ENCODE data around the gene FCMR.
A peak's percentile ranks its signal among the peaks of the same experiment; 100 is the strongest.
"Not testable (repeated sequence)": the region's sequence is repeated elsewhere in the genome, so short reads cannot be mapped to it uniquely, and the experiment has no call there.

Gene FCMR

DNA sequence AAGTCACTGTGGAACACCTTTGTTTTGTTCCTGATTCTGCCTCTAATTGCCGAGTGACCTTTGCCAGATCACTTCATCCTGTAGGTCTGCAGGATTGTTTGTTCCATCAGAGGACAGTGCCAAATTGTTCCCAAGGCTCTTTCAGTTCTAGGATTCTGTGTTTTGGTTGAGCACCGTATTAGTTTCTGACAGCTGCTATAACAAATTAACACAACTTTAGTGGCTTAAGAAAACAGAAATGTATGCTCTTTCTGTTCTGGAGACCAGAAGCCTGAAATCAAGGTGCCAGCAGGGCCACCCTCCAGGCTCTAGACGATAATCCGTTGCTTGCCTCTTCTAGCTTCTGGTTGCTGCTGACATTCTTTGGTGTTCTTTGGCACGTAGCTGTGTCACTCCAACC lies 27.9 kb upstream of the FCMR start:
- DNase-seq = no peak

DNA sequence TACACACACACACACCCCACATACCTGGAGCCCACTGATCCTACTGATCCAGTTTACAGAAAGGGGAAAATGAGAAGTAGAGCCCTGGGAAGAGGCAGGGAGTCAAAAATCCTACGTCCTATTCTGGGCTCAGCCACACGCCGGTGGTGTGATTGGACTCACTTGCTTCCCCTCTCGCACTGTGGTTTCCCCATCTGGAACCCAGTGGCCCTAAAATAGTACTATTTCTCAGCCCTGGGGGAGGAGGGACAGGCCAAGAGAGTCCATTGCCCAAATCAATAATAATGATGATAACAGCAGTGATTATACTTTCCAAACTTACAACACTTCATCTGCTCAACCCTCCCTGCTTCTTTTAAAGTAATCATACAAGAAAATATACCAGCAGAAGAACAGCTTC lies 27.5 kb upstream of the FCMR start:
- no peak for DNase-seq

DNA sequence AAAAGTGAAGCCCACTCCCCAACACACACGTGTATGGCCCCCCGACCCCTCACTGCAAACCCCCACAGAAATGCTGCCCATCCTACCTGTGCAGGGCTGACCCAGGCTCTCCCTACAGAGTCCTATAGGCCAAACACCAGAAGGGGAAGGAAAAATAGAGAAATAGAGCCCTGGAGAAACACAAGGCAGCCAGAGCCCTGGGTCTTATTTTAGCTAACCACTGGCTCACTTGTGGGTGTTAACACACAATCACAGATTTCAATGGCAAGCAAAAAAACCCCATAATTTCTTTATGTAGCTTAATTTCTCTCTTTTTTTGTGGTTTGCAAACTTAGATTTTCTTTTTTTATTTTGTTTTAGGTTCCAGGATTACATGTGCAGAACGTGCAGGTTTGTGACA lies 25.5 kb upstream of the FCMR start:
- DNase-seq = no peak

DNA sequence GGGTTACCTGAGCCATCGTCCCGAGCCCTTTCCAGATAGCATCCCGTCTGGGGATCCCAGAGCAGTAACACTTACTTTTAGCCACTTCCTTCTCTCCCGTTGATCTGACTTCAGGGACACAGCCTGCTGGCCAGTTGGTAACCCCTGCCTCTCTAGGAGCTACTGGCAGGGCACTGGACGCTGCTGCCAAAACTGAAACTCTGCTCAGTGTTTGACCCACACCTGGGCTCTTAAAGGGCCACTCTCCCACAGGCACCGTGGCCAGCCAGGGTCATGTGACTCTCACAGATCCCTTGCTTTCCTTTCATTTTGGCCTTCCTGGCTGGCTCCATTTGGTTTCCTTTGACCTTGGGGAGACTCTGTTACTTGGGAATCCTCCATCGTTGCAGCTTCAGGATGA lies 24.5 kb upstream of the FCMR start, which contains the start of gene PIGR:
PIGR (minus strand) TSS at position 206 of the 400 bp plus-strand sequence. CDS start 5,935 bp downstream, outside the sequence.
- no peak for DNase-seq

DNA sequence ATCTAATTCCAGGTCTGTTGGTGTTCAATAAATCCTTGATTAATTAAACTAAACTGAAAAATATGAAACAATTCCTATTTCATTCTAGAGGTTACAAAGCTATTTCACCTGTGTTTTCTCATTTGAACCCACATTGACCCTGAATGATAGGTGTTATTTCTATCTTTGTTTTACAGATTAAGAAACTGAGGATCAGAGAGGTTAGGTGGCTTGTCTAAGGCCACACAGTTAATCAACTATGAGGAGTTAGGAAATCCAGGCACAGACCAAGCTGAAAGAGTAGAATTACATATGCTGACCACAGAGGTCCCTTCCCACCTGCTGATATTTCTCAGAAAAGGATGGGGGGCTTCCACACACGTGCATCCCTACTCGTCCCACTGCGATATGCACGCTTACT lies 24.0 kb upstream of the FCMR start:
- no peak for DNase-seq

DNA sequence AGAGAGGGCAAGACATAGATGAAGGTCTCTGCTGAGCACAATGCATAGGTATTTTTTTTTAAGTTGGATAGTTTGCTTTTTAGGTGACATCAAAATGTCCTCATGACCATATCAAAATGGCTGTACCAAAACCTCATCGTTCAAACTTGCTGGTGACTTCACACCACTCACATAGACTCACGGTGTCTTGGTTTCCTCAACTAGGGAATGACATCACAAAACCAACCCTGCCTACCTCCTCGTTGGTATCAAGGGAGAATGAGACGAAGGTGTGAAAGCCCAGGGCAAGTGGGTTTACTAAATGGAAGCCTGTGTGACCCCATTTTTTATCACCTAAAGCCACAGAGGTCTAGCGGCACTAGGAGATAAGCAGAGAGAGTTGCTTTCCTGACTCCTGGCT lies 23.0 kb upstream of the FCMR start:
- no peak for DNase-seq

DNA sequence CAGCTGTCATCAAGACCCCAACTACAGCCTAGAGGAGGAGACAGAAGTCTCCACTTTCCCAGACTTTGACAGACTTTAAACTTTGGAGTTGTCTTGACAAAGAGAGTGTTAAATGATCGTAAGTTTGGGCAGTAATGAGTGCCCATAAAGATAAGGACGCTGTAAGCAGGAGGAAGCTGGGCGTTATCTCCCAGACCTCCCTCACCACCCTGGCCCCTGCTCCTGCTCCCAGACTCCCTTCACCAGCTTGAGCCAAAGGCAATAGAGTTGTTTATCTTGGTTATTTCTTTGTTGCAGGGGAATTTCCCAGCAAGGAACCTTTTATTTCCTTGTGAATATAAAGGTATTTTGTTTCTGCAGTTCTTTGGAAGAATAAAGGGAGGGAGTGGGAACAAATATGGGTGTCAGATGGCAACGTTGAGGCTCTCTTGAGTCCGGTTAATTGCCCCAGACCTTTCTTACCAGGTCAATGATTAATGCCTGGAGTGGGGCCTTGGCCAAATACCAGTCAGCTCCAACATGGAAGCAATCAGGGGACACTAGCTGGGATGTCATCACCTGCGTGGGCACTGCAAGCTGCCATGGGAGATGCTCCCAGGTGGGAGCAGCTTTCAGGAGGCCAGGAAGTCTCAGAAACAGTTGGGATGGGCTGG lies 20.2 kb upstream of the FCMR start:
- no peak for DNase-seq

DNA sequence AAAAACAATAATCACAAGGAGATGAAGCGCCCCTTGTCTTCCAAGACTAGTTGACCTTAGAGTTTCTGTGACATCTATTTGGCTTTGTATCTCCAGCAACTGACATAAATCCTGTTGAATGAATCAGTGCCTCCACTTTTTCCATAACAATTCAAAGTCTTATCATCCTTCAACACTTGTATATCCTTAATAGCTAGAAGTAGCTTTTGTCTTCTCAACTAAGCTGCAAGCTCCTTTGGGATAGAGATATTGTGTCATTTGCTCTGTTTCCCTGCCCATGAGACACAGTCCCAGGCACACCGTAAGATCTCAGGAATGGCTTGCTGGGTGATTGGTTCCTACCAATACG lies 18.8 kb upstream of the FCMR start:
- no peak for DNase-seq

DNA sequence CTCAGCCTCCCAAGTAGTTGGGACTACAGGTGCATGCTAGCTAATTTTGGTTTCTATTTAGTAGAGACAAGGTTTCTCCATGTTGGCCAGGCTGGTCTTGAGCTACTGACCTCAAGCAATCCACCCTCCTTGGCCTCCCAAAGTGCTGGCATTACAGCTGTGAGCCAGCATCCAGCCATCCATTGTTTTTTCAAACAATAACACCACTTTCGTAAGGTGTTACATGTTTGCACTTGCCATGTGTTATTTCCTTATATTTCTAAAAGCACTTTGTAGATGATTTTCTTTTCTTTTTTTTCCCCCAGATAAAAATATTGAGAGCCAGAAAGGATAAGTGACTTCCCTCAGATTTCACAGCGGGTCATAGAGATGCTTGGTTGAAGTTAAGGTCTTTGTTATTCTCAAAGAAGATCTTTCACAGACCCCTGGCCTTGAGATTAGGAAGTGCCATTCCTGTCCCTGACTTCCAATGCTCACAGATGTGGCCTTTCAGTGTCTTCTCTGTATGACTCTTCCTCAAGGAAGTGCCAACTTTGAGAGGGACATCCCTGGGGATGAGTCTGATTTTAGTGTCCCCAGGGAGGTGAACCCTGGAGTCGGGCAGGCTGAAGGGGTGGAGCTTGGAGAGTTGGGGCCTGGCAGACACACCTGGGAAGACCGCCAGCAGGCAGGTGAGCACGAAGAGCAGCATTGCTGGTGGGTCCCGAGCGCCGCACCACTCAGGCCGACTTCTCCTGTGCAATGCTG lies 18.3 kb upstream of the FCMR start:
- DNase-seq = no peak

DNA sequence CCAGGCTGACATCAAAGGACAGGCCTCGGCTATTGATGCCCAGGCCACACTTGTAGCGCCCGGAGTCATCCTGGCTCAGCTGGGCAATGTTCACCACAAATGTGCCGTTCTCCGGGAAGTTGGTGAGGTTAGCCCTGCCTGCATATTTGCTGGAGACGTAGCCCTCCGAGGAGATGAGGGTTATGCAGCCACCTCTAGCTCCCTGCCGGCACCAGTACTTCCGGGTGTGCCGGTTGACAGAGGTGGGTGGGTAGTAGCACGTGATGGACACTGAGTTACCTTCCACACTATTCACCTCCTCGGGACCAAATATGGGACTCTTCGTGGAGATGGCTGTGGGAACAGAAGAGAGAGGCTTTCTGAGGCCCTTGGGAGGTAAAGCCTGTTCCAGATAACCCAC lies 17.4 kb upstream of the FCMR start:
- DNase-seq = no peak

DNA sequence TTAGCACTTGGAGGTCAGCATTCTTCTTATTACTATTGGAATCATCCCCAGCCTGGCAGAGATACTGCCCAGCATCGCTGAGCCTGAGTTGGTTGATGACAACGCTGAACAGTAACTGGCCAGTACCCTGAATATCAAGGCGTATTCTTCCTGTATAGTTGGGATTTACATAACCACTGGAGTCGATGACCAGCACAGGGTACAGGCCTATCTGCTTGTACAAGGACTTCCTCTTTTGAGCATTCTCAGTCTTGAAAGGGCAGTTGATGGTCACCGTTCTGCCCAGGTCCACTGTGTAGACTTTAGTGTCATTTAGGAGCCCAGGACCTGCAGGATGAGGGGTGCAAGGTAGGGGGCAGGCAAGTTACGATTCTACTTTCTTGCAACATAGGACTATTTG lies 15.7 kb upstream of the FCMR start:
- no peak for DNase-seq

DNA sequence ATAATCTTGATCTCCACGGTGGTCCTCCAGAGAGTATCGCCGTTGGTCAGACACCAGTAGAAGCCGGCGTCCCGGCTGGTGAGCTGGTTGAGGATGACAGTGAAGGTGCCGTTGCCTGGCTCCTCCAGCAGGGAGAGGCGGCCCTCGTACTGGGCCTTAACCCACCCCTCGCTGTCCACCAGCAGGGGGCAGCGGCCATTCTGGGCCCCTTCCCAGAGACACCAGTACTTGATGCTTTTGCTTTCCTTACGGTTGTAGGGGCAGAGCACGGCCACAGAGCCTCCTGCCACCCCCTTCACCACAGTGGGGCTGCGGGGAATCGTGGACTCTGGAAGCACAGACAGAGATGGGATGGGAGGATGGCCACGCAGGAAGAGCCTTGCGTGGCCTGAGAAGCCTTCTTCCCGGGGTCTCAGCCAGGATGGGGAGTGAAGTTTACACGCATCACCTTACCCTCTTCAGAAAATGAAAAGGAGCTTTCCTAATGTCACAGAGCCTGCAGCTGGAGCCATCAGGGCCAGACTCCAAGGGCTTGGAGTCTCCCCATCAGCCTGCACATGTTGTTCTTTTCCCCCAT lies 13.8 kb upstream of the FCMR start:
- DNase-seq = peak; percentile 52

DNA sequence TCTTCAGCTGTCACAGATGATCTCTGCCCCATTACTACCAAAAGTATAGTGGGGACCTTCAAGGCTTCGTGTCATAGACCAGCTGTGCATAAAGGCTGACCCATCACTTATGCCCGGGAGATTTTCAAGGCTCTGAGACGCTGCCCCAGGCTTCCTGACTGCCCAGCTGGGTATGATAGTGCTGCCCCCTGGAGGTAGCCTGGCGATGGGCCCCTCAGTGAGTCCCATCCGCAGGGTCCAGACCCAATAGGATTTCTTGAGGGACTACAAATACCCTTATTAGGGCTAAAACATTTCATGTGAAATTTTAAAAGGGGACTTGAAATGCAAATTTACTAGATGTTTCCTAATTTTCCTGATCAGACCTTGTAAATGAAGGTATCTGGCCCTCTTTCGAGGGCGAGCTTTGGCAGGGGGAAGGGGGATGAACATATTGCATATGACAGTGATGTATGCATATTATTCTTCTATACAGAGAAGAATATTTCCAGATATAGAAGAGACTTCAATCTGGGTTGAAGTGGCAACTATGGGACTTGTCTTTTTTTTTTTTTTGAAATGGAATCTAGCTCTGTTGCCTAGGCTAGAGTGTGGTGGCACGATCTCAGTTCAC lies 11.7 kb upstream of the FCMR start:
- DNase-seq = peak; percentile 66

DNA sequence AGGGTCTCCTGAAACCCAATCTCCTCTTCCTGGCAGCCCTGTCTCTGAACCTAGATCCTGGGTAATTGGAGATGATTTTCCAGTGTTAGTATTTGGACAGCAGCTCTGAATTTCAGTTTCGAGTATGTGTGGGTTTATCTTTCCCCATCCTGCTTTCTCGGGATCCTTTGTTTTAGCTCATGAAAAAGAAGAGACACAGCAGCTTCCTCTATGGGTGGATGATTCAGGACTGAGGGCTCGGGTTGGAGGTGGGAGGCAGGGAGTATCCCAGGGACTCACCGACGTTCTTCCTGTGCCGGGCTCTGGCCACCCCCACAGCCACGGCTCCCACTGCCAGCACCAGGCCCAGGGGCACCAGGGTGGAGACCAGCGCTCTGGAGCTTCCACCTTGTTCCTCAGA lies 10.4 kb upstream of the FCMR start:
- no peak for DNase-seq

DNA sequence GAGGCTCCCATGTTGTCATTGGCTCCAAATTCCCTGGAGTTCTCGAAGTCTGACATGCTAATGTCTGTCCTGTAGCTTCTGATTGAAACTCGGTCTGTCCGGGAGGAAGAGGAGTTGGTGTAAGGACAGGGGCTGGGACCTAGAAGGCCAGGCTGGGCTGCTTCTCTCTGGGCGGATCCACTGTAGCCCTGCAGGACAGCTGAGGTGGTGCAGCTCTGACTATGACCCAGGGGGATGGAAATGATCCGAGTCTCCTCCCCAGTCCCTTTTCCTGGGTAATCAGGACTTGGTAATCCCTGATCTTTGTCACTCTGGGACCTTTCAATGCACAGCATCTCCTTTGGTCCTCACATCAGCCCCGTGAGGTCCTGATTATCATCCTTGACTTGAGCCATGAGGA lies 10.0 kb upstream of the FCMR start:
- no peak for DNase-seq

DNA sequence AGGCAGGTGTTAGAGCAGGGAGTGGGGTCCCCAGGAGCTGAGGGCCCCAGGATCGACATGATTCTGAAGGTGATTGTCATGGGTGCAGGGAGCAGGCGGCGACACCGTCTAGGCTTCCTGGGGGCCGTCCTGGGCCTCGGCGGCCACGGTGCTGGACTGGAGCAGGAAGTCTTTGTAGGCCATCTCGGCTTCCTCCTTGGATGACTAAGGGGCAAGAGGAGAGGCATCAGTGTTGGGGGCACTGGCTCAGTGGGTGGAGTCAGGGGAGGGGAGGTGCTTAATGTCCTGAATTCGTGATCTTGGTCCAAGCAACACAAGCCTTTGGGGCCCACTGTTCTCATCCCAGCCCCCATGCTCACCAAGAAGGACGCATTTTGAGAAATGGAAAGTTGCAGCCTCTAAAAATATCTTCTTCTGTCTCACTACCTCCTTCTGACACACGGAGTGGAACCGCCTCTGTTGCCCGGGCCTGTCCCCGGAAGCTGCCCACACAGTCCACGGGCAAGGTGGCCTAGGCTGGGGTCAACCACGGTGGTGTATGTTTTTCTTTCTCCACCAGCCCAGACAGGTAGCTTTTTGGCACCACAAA lies 8.6 kb upstream of the FCMR start:
- DNase-seq = no peak

DNA sequence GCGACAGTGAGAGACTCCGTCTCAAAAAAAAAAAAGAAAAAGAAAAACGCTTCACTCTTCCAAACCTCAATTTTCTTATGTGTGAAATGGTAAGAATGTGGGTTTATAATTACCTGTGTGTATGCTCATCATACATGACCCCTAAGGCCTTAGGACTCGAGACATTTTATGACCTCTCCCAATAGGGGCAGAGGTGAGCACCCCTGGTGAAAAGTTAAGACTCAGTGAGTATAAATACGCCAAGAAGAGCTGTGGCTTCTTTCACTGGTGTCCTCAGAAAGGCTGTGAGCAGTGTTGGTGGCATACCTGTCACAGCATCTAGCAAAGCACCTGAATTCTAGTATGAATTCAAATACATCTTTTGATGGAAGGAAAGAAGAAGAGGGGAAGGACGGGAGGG lies 7.8 kb upstream of the FCMR start:
- DNase-seq = no peak

DNA sequence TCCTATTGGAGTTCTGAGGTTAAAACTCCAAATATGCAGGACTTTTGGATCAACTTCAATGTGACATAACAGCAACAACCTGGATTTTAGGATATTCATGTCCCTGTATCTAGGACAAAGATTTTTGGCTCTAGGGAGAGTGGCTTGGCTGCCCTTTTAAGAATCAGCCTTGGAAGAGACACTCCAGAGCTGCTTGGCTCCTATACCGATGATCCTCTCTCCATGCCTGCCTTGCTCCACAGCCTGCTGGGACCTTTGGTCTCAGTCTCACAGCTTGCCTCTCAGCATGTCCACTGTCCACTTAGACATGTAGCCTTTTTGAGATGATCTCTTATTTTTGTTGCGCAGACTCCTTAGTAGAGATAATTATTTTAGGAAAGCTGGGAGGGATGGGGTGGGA lies 4.5 kb upstream of the FCMR start:
- no peak for DNase-seq

DNA sequence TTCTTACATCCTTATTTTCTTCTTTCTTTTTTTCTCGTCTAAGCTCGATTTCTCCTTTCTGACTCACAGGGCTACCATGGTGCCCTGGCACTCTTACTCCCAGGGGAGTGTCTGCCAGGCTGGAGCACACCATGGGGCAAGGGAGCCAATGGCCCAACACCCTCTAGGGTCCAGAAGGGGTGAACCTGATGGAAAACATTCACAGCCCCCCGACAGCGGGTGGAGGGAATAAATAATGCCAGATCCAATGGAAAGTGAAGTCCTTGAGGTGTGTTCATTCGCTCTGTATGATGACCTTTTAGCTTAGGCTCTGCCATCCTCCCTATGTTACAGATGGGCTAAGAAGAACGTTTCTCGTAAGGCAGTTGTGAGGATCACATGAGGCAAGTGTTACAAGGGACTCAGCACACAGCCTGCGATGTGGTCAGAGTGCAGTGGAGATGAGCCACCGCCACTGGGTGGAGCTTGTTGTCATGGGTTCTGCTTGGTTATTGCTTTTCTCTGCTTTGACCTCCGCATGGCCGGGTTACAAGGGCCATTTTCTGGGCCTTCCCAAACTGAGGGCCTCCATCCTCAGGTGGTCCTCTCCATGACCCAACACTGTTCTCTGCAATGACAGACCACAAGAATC lies 3.5 kb upstream of the FCMR start:
- DNase-seq = peak; percentile 64

DNA sequence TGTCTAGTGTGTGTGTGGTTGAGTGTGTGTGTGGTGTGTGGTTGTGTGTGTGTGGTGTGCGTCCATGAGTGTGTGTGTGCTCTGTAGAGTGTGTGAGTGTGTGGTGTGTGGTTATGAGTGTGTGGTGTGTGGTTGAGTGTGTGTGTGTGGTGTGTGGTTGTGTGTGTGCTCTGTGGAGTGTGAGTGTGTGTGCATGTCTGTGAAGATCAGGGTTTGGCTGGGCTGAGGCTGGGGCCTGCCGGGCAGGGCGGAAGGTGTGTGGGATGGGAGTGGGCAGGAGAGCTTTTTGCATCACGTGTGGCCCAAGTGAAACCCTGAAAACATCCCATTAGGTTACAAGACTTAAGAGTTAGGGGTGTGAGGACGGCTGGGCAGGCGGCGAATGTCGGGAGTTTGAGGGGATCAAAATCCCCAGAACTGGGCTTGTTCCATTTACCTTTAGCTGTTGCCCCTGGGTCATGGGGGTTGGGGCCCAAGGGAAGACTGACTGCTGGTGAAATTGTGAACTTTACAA lies 2.9 kb upstream of the FCMR start:
- no peak for DNase-seq

DNA sequence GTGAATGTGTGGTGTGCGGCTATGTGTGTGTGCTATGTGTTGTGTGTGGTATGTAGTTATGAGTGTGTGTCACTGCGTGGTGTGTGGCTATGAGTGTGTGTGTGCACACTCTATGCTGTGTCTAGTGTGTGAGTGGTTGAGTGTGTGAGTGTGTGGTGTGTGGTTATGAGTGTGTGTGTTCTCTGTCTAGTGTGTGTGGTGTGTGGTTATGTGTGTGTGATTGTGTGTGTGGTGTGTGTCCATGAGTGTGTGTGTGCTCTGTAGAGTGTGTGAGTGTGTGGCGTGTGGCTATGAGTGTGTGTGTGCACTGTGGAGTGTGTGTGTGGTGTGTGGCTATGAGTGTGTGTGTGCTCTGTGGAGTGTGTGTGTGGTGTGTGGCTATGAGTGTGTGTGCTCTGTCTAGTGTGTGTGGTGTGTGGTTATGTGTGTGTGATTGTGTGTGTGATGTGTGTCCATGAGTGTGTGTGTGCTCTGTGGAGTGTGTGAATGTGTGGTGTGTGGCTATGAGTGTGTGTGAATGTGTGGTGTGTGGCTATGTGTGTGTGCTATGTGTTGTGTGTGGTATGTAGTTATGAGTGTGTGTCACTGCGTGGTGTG lies 2.3 kb upstream of the FCMR start:
- not testable (repeated sequence) for DNase-seq
